ENCODE measurements around the gene MAP4K3. TPM values are rescaled to one million over a fixed set of nuclear protein-coding genes. Genes with fewer than 3 reads are reported as not detected.

Gene MAP4K3
- total and polyA plus RNA-seq, 9 of the 15 experiments (the other 6 are each of a cell fraction or from before 2014, with no cell fraction given): 3.1 to 30.0 (median 16.9) TPM

GRCh38 chr2:39289609-39290008 is 147.5 kb downstream of the MAP4K3 start:
- Histone ChIP-seq H3K36me3 (ENCODE audit: control insufficient read depth, insufficient read depth, low read length) (peaks cover 57% of the 10 kb centered on the region; the same call in 2 of the 3 replicates), H3K9me3 (replicated peaks; ENCODE audit: control insufficient read depth, insufficient read depth, low read depth, low read length) (no peaks in the 10 kb centered on the region), H3K9ac (ENCODE audit: insufficient read depth in 1 of 2, low read depth in 2 of 2, low read length in 2 of 2) (no peak overlapping the region), H3K79me2 (ENCODE audit: control insufficient read depth, insufficient read depth, low read length) (no peaks in the 10 kb centered on the region), H3K4me3 (no peak overlapping the region), H4K20me1 (replicated peaks; ENCODE audit: control insufficient read depth, insufficient read depth, low read length) (no peaks in the 10 kb centered on the region), H3K4me2 (ENCODE audit: insufficient read depth, low read length) (no peak overlapping the region), H3K4me1 (replicated peaks in 1 of 2; ENCODE audit: control insufficient read depth in 2 of 2, insufficient read depth in 2 of 2, low read length in 2 of 2) (no peaks in the 10 kb centered on the region), H3K27ac (ENCODE audit: extremely low read depth, low read depth, low read length) (no peak overlapping the region), H3K9me1 (ENCODE audit: control insufficient read depth, insufficient read depth, low read length) (no peaks in the 10 kb centered on the region), H3K27me3 (ENCODE audit: control insufficient read depth in 2 of 2, insufficient read depth in 2 of 2, low read length in 2 of 2) (no peaks in the 10 kb centered on the region), H2AFZ (ENCODE audit: low read depth, low read length) (no peak overlapping the region)
- no peak for TF ChIP-seq ZNF644 (tag; IDR thresholded peaks at IDR 0.05; ENCODE audit: low read depth)
- TF ChIP-seq MAFF (IDR thresholded peaks at IDR 0.05; ENCODE audit: low read length): no peak
- no peak for TF ChIP-seq ZNF395 (CRISPR knock-in tag; IDR thresholded peaks at IDR 0.05)
- no peak for TF ChIP-seq POU5F1 (IDR thresholded peaks at IDR 0.05; ENCODE audit: borderline replicate concordance, low read depth, low read length, partially characterized antibody)
- TF ChIP-seq ZNF311 (CRISPR knock-in tag; IDR thresholded peaks at IDR 0.05): no peak
- TF ChIP-seq SAP30 (IDR thresholded peaks at IDR 0.05; ENCODE audit: borderline replicate concordance, insufficient read depth, low read depth, low read length, poor library complexity, severe bottlenecking): no peak
- no peak for TF ChIP-seq TAF15 (IDR thresholded peaks at IDR 0.05; ENCODE audit: low read depth, low read length)
- TF ChIP-seq NFE2L1 (tag; IDR thresholded peaks at IDR 0.05; ENCODE audit: borderline replicate concordance, low read depth): no peak
- in situ Hi-C loops (cut with MboI) (no loop called here), intact Hi-C loops (cut with micrococcal nuclease) (no loop called here)
- DNase-seq (ENCODE audit: extremely low read depth in 1 of 4, low spot score in 3 of 4) (no peak), FAIRE-seq (no peak), ATAC-seq (no peak)
- BruUV-seq (replicated peaks): no TSS peak
- CTCF ChIA-PET (ENCODE audit: low intra/inter-chr PET ratio): no interaction called here
- POLR2A ChIA-PET: no interaction called here
